Activated T-cell treated with anti-CD3 and anti-CD28 coated beads for 1 hour (primary cell): Measurements from ENCODE around the gene TMEM174.

Source experiments
- DNase-seq: peaks from one replicate; pipeline ENCODE4 v3.0.0-alpha.2; 2020; ENCODE audit warnings: low read depth

The TMEM174 gene

DNA sequence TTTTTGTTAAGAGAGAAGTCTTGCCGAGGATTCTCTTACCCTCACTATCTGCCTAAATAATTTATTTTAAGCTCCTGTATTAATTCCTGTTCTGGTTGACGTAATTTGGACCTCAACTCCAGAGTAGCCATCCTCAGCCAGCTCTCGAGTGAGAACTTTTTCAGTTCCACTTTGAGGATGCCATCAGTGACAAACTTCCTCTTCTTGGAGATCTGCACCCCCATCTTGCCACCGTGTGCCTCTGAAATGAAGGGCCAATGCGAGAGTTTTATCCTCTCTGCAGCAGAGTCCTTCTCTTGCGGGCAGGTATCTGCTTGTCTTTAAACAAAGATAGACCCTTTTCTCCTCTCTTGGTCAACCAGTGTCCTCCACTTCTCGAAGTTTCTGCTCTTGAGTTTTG is 19.5 kb upstream of the TMEM174 start:
- DNase-seq: no peak

DNA sequence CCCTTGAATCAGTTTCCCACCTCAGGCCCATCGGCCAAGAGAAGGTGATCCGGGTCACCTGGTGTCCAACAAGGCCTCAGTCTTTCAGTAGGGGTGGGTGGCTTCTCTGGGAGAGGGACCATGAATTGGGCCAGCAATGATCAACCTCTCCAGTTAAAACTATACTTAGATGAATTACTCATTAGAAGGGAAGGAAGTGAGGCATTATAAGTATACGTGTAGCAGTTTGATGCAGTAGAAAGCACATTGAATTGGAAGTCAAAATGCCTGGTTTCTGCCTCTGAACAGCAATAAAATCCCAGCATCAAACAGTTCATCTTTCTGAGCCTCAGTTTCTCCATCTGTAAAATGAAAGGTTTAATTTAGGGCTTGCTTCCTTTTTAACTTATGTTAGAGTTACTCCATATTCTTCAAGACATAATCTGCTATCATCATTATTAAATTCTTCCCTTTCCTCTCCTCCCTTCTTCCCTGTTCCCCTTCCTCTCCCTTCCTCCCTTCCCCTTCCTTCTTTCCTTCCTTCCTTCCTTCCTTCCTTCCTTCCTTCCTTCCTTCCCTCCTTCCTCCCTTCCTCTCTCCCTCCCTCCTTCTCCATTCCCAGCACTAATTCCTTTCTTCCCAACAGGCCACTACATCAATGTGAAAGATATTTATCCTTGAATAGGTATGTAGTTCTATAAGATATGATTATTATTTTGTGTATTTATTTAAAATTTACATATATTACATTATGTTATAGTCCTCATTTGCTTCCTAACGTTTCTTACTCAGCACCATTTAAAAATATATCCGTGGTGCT is 18.6 kb upstream of the TMEM174 start:
- DNase-seq: no peak

DNA sequence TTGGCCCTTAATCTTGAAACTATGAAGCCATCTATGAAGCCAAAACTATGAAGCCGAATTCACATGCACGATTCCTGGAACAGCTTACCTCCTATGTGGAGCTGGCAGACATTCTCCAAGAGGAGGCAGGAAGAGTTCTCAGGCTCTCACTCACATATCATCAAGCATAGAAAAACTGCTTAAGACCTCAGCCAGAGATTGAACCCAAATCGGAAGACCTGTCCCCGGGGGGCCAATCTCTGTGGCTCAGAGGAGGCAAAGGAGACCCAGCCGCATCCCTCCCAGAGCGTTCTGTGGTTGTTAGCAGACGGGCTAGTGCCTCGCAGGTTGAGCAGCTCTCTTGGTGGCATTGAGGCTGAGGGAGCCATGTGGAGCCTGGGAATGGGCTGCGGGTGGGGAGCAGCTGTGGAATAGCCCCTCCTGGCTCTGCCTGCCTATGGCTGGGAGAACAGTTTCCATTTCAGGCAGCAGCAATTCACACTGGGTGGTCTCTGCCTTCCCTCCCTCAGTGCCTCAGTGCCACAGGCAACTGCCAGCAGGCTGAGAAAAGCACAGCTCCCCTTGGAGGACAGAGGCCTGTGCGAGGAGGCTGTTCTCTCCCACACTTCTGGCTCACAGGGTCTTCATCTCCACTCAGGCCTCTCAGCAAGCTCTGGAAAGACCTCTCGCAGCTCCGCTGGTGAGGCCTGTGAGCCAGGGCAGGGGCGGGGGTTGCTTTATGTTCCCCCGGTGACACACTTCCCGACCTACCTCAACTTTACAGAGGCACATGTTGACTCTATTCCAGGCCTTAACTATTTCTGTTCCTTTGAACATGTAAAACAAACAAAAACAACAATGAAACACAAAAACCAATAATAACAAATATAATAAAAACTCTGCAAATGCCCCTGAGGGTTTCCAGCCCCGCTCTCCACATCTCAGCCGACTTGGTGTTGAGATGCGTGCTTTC is 17.4 kb upstream of the TMEM174 start:
- DNase-seq: no peak

DNA sequence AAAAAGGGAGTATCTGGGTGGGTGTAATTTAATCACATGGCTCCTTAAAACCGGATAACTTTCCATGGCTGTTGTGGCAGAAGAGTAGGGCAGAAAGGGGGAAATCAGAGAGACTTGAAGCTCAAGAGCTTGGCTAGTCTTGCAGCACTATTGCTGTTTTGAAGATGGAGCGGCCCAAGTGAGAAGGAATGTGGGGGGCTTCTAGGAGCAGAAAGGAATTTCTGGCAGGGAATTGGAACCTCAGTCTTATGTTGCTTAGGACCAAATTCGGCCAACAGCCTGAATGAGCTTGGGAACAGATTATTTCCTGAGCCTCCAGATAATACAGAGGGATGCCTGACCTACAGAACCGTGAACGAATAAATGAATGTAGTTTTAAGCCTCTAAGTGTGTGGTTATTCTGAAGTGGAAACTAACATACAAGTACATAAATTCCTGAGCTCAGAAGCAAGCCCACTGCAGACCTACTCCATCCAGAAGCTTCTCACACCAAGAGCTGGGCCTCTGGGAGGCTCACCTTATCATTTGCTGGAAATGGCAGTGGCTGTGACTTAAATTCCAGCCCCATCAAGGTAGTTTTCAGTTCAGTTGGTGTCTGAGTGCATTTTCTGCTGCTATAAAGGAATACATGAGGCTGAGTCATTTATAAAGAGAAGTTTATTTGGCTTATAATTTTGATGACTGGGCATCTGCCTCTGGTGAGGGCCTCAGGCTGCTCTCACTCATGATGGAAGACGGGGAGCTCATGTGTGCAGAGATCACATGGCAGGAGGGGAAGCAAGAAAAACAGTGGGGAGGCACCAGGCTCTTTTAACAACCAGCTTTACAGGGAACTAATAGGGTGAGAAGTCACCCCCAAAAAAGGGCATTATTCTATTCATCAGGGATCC is 15.3 kb upstream of the TMEM174 start:
- DNase-seq: no peak

DNA sequence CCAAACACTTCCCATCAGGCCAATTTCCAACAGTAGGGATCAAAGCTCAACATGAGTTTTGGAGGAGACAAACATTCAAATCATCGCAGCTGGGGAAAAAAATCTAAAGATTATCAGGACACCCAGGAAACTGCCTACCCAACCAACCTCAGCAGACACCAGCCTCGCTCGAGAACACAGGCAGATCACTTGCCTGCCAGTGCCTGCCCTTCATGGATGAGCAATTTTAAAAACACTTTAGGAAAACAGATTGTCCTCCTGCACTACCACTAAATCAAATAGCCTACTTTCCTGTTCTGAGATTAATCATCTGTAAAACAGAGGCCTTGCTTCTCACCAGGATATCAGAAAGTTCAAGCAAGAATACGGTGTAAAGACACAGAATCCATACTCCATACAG is 14.7 kb upstream of the TMEM174 start:
- DNase-seq: no peak

DNA sequence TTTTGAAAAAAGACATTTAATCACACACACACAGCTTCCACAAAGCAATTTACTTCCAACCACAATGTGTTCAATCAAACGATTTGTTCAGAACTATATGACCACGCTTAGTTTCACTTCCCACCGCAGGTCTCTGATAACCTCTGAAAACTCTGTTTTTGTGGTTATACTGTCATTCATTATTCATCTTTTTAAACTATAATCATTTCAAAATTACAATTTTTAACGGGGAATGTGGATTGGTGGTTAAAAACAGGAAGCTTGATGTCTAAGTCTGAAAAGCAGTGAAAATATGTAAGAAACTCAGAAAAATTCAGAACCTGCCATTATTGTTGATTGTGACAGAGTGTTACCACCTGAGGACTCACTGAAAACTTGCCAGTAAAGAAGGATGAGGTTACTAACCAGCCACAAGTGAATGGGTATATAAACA is 12.7 kb upstream of the TMEM174 start:
- DNase-seq: no peak

DNA sequence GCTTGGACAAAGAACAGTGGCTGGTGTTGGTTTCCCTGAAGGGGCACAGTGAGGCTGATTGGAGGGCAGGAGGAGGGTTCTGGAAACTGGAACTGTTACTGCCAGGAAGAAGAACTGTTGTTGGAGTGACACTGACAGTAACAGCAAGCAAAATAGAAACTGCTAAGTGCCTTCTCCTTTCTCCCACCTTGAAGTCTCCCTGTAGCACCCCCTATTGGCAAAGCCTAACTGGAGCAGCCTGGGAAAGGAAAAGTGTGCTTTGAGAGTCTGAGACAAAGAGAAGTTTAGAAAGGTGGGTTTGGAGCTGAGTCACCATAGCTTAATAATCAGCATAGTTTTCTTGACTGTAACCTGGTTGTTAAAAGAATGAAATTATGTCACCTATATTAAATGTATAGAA is 2.5 kb upstream of the TMEM174 start:
- no peak for DNase-seq

DNA sequence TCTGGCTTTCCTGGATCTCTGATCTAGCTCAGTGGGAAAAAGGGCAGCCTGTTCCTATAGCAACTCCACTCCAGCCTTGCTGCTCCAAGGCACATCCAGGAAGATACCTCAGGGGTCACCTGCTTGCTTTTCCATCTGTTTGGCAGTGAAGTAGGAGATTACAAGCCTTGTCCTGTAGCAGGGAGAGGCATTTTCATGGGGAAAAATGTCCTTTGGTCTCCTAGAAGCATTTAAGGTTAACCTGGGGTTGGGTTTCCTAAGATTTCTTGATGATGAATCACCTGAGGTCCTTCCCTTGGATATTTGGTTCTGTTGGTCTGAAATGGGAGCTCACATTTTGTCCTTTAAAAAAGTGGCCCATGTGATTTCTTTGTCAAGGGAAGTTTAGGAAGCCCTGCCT is 1.5 kb upstream of the TMEM174 start:
- DNase-seq: no peak

DNA sequence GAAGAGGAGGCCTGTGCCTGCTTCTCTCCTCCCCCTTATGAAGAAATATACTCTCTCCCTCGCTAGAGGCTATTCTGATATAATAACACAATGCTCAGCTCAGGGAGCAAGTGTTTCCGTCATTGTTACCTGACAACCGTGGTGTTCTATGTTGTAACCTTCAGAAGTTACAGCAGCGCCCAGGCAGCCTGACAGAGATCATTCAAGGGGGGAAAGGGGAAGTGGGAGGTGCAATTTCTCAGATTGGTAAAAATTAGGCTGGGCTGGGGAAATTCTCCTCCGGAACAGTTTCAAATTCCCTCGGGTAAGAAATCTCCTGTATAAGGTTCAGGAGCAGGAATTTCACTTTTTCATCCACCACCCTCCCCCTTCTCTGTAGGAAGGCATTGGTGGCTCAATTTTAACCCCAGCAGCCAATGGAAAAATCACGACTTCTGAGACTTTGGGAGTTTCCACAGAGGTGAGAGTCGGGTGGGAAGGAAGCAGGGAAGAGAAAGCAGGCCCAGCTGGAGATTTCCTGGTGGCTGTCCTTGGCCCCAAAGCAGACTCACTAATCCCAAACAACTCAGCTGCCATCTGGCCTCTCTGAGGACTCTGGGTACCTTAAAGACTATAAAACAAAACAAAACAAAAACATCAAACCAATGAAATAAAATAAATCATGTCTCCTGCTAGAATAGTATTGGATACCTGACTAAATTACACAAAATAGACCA is 1.3 kb downstream of the TMEM174 start:
- DNase-seq: no peak

DNA sequence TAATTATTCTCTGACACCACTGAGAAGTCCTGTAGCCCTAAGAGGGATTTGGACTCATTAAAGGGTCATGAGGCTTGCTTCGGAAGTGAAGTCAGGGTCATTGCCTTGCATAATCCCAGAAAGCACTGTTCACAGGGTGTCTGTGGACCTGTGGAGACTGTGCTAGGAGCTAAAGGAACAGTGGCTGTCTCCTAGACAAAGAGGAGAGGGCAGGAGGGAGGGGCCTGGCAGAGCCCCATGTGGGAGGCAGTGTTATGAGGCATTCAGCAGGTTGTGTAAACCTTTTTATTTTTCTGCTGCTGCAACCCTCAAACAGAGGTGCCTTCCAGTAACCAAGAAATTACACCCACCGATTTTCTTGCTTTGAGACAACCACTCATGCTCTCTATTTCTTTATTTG is 3.3 kb downstream of the TMEM174 start:
- DNase-seq: no peak

DNA sequence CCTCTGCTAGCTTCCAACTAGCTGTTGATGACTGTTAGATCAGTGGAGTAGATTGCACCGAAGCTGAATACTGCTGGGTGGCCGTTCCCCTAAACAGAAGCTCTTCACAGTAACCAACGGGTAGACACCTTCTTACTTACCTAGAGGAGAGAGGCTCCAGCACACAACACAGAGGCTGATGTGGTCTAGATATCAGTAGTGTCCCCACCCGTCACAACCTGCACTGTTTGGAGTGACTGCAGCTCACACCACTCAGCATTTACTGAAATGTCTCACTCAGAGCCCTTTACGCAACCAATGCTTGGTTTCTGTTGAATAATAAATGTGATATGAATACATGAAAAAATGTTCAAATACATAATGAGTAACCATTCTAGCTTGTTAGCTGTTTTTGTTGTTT is 5.3 kb downstream of the TMEM174 start:
- no peak for DNase-seq

DNA sequence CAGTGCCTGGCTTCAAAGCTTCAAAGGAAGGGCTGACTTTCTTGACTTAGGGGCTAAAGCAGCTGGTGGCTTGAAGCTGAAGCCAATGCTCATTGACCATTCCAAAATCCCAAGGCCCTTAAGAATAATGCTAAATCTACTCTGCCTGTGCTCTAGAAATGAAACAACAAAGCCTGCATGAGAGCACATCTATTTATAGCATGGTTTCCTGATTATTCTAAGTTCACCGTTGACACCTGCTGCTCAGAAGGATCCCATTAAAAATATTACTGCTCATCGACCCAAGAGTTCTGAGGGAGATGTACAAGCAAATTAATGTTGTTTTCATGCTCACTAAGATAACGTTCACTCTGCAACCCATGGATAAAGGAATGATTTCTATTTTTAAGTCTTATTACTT is 6.7 kb downstream of the TMEM174 start:
- no peak for DNase-seq

DNA sequence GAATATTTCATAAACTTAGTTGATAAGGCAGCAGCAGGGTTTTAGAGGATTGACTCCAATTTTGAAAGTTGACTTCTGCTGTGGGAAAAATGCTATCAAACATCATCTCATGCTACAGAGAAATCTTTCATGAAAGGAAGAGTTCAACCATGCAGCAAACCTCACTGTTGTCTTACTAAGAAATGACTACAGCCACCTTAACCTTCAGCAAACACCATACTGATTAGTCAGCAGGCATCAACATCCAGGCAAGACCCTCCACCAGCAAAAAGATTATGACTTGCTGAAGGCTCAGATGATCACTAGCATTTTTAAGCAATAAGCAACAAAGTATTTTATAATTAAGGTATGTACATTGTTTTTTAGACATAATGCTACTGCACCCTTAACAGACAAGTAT is 7.6 kb downstream of the TMEM174 start:
- DNase-seq: no peak

DNA sequence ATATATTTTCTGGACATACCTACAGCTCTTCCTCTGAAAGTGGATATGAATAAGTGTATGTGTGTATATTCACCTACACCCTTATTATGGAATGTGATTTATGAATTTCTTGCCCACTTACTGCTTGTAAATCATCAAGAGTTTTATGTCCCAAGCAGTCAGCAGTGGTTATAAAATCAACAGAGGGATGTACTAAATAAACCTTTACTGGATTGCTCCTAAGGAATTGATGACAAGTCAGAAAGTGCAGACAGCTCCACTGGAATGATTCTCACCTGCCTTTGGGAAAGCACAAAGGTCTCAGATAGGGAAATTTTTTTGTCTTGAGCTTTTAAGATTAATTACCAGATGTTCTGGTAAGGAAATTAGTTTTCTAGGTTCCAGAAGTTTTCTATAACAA is 9.3 kb downstream of the TMEM174 start:
- DNase-seq: no peak

DNA sequence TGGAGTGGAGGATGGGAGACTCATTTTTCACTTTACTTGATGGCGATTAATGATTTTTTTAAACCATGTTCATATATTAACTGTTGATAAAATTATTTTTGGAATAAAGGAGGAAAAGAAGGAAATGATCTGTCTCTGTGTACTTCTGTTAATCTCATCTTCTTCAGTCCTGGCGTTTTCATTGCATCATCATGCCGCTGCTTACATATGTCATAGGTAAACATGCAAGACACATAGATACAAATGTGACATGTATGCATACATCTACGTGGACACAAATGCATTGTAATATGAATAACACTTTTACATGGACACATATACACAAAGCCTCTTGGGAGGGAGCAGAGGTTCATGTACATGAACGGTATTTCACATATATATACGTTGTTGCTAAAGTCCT is 10.0 kb downstream of the TMEM174 start:
- DNase-seq: no peak

DNA sequence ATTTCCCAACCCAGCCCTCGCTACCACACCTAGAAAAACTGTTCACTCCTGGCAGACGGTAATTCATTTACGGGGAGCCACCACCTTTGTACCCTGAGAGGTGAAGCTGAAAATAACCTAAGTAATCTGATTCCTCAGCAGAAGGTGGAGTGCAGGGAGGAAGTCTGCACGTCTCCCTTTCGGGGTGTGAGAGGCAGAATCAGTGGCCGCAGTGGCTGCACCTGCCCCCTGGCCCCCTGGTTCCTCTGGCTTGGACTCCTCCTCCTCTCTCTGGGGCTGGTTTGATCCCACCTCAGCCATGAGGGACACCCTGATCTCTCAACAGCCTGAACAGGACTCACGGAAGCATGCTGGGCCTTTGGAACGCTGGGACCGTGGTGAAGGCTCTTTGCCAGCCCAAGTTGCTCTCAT is 10.5 kb downstream of the TMEM174 start:
- no peak for DNase-seq

DNA sequence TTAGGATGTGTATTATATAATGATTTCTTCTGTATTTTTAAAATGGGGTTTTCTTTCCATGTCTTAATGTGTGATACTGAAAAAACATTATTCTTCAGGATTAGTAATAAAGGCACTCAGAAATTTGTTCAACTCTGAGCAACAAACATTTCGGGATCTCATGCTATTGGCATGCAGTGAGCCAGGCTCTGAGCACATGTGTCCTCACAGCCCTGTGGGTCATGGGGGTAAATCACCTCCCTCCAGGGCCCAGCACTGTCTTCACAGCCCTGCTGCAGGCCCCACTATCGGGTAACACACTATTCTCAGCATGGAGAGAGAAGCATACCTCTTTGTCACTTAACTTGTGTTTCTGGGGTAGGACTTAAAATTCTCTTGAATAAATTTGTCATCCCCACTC is 14.0 kb downstream of the TMEM174 start:
- DNase-seq: no peak

DNA sequence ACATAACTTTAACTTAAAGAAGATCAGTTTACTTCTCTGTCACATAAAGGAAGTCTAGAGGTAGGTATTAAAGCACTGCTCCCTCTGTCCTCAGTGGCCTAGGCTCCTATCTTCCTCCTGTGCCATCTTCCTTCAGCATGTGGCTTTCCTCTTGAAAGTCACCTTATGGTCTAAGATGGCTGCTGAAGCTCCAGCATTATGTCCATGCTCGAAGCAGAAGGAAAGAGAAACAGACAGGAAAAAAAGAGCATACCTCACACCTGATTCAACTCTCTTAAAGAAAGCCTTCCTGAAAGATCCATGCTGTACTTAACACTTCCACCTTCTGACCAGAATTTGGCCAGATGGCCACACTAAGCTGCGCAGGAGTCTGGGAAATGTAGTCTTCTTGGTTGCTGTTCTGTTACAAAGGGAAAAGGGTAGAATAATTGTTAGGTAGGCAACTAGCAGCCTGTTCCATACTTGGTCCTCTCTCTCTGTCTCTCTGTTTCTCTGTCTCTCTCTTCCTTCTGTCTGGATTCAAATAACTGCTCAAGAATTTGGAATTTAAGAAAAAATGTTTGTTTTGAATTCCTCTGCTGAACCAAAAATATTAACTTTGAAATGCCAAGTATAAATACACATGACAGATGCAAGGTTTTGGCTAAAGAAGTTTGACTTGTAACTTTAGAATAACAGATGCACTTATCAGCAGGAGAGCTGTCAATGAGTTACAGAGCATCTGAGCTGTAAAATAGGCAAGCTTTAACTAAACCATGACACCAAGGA is 16.0 kb downstream of the TMEM174 start:
- no peak for DNase-seq

DNA sequence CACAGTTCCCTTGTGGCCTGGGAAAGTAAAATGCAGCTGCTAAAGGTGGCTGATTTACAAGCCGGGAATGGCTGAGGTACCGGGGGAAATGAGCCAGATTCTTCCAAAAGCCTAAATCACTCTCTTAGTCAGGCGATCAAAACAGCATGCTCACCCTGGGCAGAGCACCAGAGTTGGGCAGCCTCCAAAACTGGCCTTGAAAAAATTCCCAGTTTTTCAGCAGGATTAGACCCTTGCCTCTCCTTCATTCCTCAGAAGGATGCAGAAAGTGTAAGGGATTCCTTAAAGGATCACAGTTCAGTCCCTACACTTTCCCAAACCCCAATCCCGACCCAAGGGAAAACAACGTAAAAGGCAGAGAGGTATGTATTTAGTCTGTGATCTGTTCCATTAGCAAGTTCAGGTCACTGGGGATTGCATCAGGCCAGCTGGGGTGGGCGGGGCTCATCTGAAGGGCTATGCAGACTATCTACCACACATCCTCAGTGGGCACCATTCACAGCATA is 16.9 kb downstream of the TMEM174 start:
- DNase-seq: no peak

DNA sequence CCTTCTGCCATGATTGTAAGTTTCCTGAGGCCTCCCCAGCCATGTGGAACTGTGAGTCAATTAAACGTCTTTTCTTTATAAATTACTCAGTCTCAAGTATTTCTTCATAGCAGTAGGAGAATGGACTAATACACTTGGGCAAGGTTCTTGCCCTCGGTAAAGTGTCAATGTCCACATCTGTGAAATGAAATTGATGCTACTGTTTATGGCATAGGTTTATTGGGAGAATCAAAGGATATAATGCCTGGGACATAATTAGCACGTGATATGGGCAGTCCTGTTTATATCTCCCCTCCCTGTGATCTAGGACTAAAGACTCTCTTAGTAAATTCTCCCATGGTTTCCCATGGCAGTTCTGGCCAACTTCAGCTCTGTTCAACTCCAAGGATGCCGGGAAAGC is 19.4 kb downstream of the TMEM174 start:
- no peak for DNase-seq

DNA sequence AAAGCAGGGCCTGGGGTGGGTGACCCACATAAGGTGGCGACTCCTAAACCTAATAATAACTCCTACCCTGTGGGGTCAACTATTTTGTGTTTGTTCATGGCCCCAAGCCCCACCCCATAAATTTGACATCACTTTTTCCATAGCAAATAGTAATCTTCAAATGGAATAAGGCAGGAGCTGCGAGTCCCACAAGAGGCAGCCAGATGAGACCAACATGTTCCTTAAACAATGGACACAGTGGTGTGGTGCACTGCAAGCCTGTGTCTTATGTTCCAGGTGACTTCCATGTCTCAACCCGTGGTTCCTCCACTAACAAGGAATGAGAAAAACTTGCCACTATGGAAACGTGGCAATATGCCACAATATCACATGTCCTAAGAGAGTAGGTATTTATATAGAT is 20.6 kb downstream of the TMEM174 start:
- DNase-seq: no peak
